SW480 (cell line): ENCODE data around the gene MAPK8.
"Not testable (repeated sequence)": the region's sequence is repeated elsewhere in the genome, so short reads cannot be mapped to it uniquely, and the experiment has no call there.

ENCODE experiments used
- DNase-seq: peaks from one replicate; pipeline ENCODE4 v3.0.0-alpha.2; 2016; ENCODE audit warnings: low spot score

The MAPK8 gene

GRCh38 chr10:48418189-48418788 is 111.8 kb downstream of the MAPK8 start:
- DNase-seq: no peak

GRCh38 chr10:48419714-48420113 is 113.2 kb downstream of the MAPK8 start:
- DNase-seq: no peak

GRCh38 chr10:48421862-48422261 is 115.4 kb downstream of the MAPK8 start:
- not testable (repeated sequence) for DNase-seq

- no peak for DNase-seq
These were observed 117.4 kb downstream of the MAPK8 start for GRCh38 chr10:48423884-48424283.

- DNase-seq: no peak
These were observed 122.4 kb downstream of the MAPK8 start for GRCh38 chr10:48428896-48429295.

GRCh38 chr10:48429309-48429708 is 122.8 kb downstream of the MAPK8 start:
- DNase-seq: no peak

GRCh38 chr10:48430402-48430993 is 124.0 kb downstream of the MAPK8 start:
- DNase-seq: no peak

GRCh38 chr10:48431871-48432270 is 125.4 kb downstream of the MAPK8 start:
- no peak for DNase-seq

- DNase-seq: no peak
These were observed 131.1 kb downstream of the MAPK8 start for GRCh38 chr10:48437546-48437945.

- no peak for DNase-seq
These were observed 132.6 kb downstream of the MAPK8 start for GRCh38 chr10:48439031-48439430.

GRCh38 chr10:48439581-48440041 is 133.1 kb downstream of the MAPK8 start:
- no peak for DNase-seq

- no peak for DNase-seq
These were observed 134.3 kb downstream of the MAPK8 start for GRCh38 chr10:48440771-48441170.

GRCh38 chr10:48442090-48442808 is 135.8 kb downstream of the MAPK8 start:
- DNase-seq: no peak

GRCh38 chr10:48442809-48443177 is 136.3 kb downstream of the MAPK8 start:
- DNase-seq: no peak

- peak; percentile 49 for DNase-seq
These were observed 137.8 kb downstream of the MAPK8 start for GRCh38 chr10:48444266-48444665.

- peak; percentile 69 for DNase-seq
These were observed 138.7 kb downstream of the MAPK8 start for GRCh38 chr10:48444861-48445841.

GRCh38 chr10:48445932-48446331 is 139.5 kb downstream of the MAPK8 start:
- no peak for DNase-seq

- no peak for DNase-seq
These were observed 140.3 kb downstream of the MAPK8 start for GRCh38 chr10:48446785-48447184.

- DNase-seq: no peak
These were observed 141.1 kb downstream of the MAPK8 start for GRCh38 chr10:48447356-48448215.

- no peak for DNase-seq
These were observed 142.3 kb downstream of the MAPK8 start for GRCh38 chr10:48448796-48449195.
